Fibroblast of skin of left biceps (primary cell): ENCODE results near the gene CCDC92B.

Source experiments
- DNase-seq, 2 experiments: peaks; one replicate each; pipeline ENCODE4 v3.0.0-alpha.2; 2013; ENCODE audit warnings: low read depth in 2 of 2

CCDC92B gene

GRCh38 chr17:2721603-2722002 is 27.8 kb downstream of the CCDC92B start:
- DNase-seq, result no peak

DNA sequence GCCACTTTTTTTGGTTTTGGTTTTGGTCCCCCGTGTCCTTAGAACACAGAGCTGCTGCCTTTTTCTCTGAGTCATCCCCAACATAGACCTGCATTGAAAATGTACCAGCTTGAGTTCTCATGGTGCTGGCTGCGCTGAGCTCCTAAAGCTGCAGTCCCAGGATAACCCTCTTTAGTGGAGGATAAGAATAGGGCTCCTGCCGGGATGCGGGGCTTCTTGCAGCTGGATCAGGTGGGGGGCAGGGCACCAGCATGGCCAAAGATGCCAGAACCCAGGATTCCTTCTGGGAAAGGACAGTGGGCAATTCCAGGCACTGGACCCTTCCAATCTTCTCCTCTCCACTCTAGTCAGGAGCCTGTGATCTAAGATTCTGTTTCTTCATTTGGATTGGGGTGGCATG is 29.6 kb downstream of the CCDC92B start:
- DNase-seq, result no peak

GRCh38 chr17:2718150-2718938 is 31.1 kb downstream of the CCDC92B start:
- no peak for DNase-seq

DNA sequence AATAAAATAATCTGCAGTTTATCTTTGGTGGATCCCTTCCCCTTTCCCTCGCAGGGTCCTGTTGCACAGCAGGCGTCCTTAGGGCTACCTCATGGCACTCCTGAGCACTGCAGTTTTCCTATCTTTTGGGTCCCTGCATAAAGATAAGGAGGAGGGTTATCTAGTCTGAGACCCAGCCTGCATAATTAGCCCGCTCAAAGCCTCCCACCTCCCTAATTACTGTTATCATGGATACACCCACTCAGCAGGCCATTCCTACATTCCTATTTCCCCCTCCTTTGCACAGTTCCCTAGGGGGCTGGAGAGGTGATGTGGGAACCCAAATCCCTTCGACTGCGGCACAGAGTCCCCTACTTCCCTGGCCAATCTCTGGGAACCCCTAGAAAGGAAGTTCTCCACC is 32.8 kb downstream of the CCDC92B start:
- no peak for DNase-seq

GRCh38 chr17:2713881-2714280 is 35.6 kb downstream of the CCDC92B start:
- DNase-seq, result no peak

DNA sequence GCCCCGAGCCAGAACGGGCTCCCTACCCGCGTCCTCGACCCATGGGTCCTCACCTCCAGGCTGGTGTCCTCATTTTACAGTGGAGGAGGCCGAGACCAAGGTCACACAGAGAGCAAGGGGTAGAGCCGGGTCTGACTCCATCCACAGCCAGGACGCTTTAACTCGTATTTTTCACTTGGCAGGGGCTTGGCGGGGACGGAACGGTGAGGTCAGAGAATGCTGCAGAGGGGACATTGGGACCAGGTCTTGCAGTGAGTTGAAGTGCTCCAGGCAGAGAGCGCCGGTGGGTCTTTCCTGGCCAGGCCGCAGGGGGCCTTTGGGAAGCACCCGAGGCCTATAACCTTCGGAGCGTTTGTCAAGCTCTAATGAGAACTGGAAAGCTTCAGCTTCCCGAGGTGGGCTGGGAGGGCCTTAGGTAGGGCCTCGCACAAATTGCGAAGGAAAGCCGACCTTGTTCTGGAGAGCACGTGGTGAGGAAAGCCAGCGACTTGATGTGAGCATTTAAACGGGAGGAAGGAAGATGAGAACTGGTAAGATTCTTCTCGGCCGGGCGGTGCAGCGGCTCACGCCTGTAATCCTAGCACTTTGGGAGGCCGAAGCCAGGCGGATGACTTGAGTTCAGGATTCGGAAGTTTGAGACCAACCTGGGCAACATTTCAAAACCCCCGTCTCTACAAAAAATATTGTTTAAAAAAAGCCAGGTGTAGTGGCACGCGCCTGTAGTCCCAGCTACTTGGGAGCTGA is 37.0 kb downstream of the CCDC92B start:
- DNase-seq, result no peak

- peak; percentile 91 to 93 for DNase-seq
Measured at GRCh38 chr17:2711608-2712299, 37.7 kb downstream of the CCDC92B start, which contains the start of gene CLUH. TSS of gene CLUH (minus strand) at chr17:2711764. CDS start at chr17:2711661, 103 bp downstream.

- no peak for DNase-seq
Measured at GRCh38 chr17:2710803-2711607, 38.4 kb downstream of the CCDC92B start.

DNA sequence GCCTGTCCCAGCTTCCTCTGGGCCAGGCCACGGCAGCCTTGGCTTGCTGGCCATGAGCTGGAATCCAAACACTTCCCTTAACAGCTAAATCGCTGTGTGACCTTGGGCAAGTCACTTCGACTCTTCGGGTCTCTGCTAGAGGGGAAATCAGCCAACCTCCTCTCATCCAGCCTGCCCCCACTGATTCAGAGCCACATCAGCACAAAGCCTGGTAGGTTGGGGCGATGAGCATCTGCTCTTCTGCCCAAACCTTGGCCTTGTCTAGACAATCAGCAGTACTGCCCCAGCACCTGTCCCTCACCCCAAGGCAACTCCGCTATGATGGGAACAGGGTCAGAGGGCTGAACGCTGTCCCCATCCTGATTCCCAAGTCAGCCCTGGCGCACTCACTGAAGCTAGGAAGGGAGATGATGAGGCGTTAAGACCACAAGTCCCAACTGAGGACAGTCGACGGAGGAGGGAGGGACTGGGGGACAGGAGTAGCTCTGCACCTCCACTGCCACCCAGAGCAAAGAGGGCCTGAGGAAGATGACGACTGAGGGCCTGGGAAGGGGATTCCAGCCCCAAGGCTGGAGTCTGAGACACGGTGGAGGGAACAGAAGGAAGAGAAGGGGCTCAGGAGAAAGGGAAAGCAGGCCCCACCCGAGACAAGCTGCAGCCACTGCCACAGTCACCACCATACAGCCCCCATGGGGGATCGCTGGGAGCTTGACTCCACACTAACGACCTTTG is 39.2 kb downstream of the CCDC92B start:
- no peak for DNase-seq

GRCh38 chr17:2709183-2709661 is 40.2 kb downstream of the CCDC92B start:
- no peak for DNase-seq

GRCh38 chr17:2708585-2709182 is 40.8 kb downstream of the CCDC92B start:
- no peak for DNase-seq

DNA sequence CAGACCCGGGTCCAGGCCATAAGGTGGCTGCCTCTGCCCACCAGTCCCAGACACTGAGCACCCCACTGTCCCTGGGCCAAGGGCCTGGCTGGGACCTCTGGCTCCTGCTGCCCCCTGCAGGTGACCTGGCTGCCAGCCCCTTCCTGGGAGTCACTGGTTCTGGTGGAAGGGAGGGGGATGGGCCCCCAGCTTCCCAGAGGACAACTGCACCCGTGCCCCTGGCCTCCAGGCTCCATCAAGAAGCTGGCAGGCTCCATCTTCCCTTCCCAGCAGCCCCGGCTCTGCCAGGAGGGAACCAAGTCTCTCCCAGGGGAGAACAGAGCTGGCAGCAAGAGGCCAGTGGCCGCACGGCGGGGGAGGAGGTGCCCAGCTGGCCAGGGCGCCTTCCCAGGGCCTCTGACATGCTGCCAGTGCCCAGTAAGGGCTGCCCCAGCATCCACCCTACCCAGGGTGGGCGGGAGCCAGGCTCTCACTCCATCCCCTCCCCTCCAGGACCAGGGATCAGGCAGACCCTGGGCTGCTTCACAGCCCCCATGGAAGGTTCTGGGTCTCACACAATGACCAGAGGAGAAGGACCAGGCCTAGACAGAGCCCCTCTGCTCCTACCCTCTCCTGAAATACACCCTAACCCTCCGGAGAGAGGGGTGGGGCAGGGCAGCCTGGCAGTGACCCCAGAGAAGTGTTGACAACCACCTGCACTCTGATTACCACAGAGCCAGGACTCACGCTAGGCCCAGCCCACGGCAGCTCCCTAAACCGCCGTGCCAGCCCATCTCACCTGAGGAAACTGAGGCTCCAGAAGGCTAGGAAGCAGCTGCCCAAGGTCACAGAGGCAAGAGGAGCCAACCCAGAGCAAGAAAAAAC is 41.5 kb downstream of the CCDC92B start:
- no peak for DNase-seq

- DNase-seq, result no peak
Measured at GRCh38 chr17:2706911-2707510, 42.4 kb downstream of the CCDC92B start.

- DNase-seq, result no peak
Measured at GRCh38 chr17:2705888-2706795, 43.3 kb downstream of the CCDC92B start.

DNA sequence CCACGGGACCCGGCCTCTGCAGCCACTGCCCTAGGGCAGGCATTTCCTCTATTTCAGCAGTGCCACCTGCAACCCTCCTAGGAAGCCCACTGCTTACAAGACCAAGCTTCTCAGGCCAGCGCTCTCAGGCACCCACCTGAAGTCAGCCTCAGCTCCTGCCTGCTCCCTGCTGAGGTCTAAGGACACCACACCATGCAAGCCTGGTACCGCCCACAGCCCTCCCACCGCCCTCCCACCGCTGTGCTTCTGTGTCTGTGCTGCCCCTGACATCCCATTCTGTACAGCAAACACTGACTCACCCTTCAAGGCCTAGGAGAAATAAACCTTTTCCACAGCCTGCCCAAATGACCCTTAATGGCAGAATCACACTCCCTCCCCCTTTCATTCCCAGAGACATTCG is 44.2 kb downstream of the CCDC92B start:
- DNase-seq, result no peak

- DNase-seq, result no peak
Measured at GRCh38 chr17:2704890-2705248, 44.6 kb downstream of the CCDC92B start.

DNA sequence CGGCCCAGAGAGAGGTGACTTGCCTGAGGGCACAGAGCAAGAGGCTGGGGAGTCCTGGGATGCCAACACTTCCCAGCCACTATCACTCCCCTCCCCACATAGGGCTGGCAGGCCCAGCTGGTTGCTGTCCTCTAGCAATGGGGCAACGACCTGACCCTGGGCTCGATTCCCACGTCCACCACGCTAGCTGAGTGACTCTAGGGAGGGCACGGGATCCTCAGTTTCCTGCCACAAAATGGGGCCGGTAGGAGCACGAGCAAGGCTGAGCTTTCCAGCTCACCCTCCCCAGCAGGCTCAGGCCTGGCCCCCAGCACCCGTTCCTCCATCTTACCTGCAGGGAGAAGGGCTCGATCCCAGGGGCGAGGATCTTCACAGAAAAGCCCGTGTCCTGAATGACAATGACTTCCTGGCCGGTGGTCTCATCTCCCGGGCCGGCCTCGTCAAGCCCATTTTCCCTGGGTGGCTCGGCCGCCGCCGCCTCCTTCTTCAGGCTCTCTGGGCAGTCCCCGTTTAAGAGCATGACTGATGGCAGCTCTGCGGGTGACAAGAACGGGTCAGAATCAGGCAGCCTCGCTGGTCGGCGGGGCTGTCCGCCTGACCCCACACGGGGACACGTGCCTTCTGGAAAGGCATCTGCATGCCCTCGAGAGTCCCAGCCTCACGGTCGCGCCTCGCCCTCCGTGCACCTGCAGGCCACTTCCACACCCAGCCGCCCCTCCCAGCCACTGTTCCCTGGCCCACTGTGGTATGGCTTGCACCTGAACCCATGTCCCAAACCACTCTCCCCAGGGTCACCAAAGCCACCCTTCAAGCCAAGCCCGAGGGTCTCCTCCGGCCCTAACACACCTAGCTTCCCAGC is 45.2 kb downstream of the CCDC92B start:
- no peak for DNase-seq
